Liver (tissue), 9 donors: ENCODE data around the gene CCL25. TPM values are rescaled to one million over a fixed set of nuclear protein-coding genes. Genes with fewer than 3 reads are reported as not detected.
"Not testable (repeated sequence)": the region's sequence is repeated elsewhere in the genome, so short reads cannot be mapped to it uniquely, and the experiment has no call there.

Source experiments
- DNase-seq: peaks from one replicate; pipeline ENCODE4 v3.0.0-alpha.2; 2017; ENCODE audit warnings: low spot score
- H3K27ac ChIP-seq, 2 donors: one replicate each; pipeline ENCODE4 v1.7.0; 2013; ENCODE audit warnings: inconsistent platforms in 2 of 2, low read length in 2 of 2, control low read depth in 1 of 2, low read depth in 1 of 2, mild to moderate bottlenecking in 1 of 2
- H3K27me3 ChIP-seq, 4 donors: one replicate each; pipeline versions ENCODE4 v1.6.1 to v1.7.0; 2013; ENCODE audit warnings: low read length in 3 of 4, inconsistent platforms in 1 of 4, mild to moderate bottlenecking in 1 of 4, moderate library complexity in 1 of 4; ENCODE audit not compliant: control insufficient read depth in 4 of 4, insufficient read depth in 4 of 4
- H3K36me3 ChIP-seq, 4 donors: one replicate each; pipeline versions ENCODE4 v1.6.1 to v1.7.0; 2013; ENCODE audit warnings: low read length in 3 of 4, mild to moderate bottlenecking in 3 of 4, low read depth in 1 of 4, moderate library complexity in 1 of 4; ENCODE audit not compliant: control insufficient read depth in 4 of 4, insufficient read depth in 3 of 4
- H3K4me1 ChIP-seq, 4 donors: one replicate each; pipeline versions ENCODE4 v1.6.1 to v1.7.0; 2013; ENCODE audit warnings: low read length in 3 of 4, mild to moderate bottlenecking in 3 of 4, moderate library complexity in 1 of 4; ENCODE audit not compliant: control insufficient read depth in 4 of 4, insufficient read depth in 4 of 4
- H3K4me3 ChIP-seq, 3 donors: one replicate each; pipeline versions ENCODE4 v1.6.1 to v1.7.0; 2013; ENCODE audit warnings: low read length in 3 of 3, control low read depth in 1 of 3, low read depth in 1 of 3, mild to moderate bottlenecking in 1 of 3
- H3K9ac ChIP-seq, 2 donors: one replicate each; pipeline ENCODE4 v1.7.0; 2013; ENCODE audit warnings: low read length in 2 of 2, mild to moderate bottlenecking in 2 of 2, moderate library complexity in 2 of 2, control low read depth in 1 of 2, low read depth in 1 of 2
- H3K9me3 ChIP-seq, 4 donors: one replicate each; pipeline versions ENCODE4 v1.6.1 to v1.7.0; 2013; ENCODE audit warnings: low read length in 3 of 4; ENCODE audit not compliant: control insufficient read depth in 4 of 4
- CTCF ChIP-seq: fragments of 150-350 bp; IDR thresholded peaks from 2 replicates; pipeline ENCODE4 v1.5.1; 2017; ENCODE audit warnings: improper control_type of control experiment, low read depth, low read length; ENCODE audit not compliant: missing input control
- EGR1 ChIP-seq, 2 donors: IDR thresholded peaks; 2 replicates each; pipeline ENCODE4 v1.6.1; 2016 to 2018; ENCODE audit warnings: antibody characterized with exemption in 2 of 2, low read depth in 2 of 2
- FOXA1 ChIP-seq: IDR thresholded peaks from 2 replicates; pipeline ENCODE4 v1.6.1; 2016; ENCODE audit warnings: antibody characterized with exemption
- FOXA2 ChIP-seq: IDR thresholded peaks from 2 replicates; pipeline ENCODE4 v1.6.1; 2016; ENCODE audit warnings: antibody characterized with exemption
- GABPA ChIP-seq, 2 donors: IDR thresholded peaks in 1 of 2; conservative IDR thresholded peaks in 1 of 2; 2 replicates each; pipeline ENCODE4 v1.6.1; 2016; ENCODE audit warnings: antibody characterized with exemption in 2 of 2, mild to moderate bottlenecking in 1 of 2, moderate library complexity in 1 of 2
- HNF4A ChIP-seq, 2 donors: conservative IDR thresholded peaks; 2 replicates each; pipeline ENCODE4 v1.6.1; 2016; ENCODE audit warnings: antibody characterized with exemption in 2 of 2, mild to moderate bottlenecking in 2 of 2
- JUND ChIP-seq, 2 donors: IDR thresholded peaks; 2 replicates each; pipeline ENCODE4 v1.6.1; 2016; ENCODE audit warnings: antibody characterized with exemption in 2 of 2
- NR2F2 ChIP-seq: IDR thresholded peaks from 2 replicates; pipeline ENCODE4 v1.6.1; 2016; ENCODE audit warnings: antibody characterized with exemption
- RAD21 ChIP-seq, 2 donors: IDR thresholded peaks; 2 replicates each; pipeline ENCODE4 v1.6.1; 2016; ENCODE audit warnings: antibody characterized with exemption in 2 of 2, mild to moderate bottlenecking in 2 of 2
- RXRA ChIP-seq, 2 donors: IDR thresholded peaks; 2 replicates each; pipeline ENCODE4 v1.6.1; 2017 to 2018; ENCODE audit warnings: antibody characterized with exemption in 2 of 2, mild to moderate bottlenecking in 1 of 2
- SP1 ChIP-seq: IDR thresholded peaks from 2 replicates; pipeline ENCODE4 v1.6.1; 2018; ENCODE audit warnings: antibody characterized with exemption, mild to moderate bottlenecking
- TAF1 ChIP-seq: conservative IDR thresholded peaks from 2 replicates; pipeline ENCODE4 v1.6.1; 2016; ENCODE audit warnings: antibody characterized with exemption, mild to moderate bottlenecking
- YY1 ChIP-seq: IDR thresholded peaks from 2 replicates; pipeline ENCODE4 v1.6.1; 2016; ENCODE audit warnings: antibody characterized with exemption, mild to moderate bottlenecking
- WGBS: extraction: QIAGEN DNeasy Blood & Tissue Kit; methylation state at CpG from one replicate; pipeline ENCODE4 v1.1.7; 2013; 5-methylcytosine and 5-hydroxymethylcytosine counted together
- polyA plus RNA-seq, 2 donors: library from polyadenylated mRNA; stranded (reverse) in 1 of 2; unstranded in 1 of 2; fragments of 200-250 nt in 1 of 2; fragments of >200 nt in 1 of 2; fragmentation: Nextera tagmentation in 1 of 2; extraction: Ambion mirVana in 1 of 2; gene quantifications; one replicate each; pipeline versions ENCODE4 v1.2.1 to v1.2.3, GENCODE V29; 2013 to 2015
- total RNA-seq, 2 donors: library from RNA; depleted of rRNA; stranded (reverse); fragments of >200 nt; gene quantifications; one replicate each; pipeline ENCODE4 v1.2.3, GENCODE V29; 2014
- TF ChIP-seq, protein P1 (sequence below): IDR thresholded peaks from 2 replicates; pipeline ENCODE4 v1.6.1; 2016; ENCODE audit warnings: antibody characterized with exemption, mild to moderate bottlenecking
- TF ChIP-seq, protein P2 (sequence below): IDR thresholded peaks from 2 replicates; pipeline ENCODE4 v1.6.1; 2016; ENCODE audit warnings: antibody characterized with exemption
- TF ChIP-seq, protein P3 (sequence below): IDR thresholded peaks from 2 replicates; pipeline ENCODE4 v1.6.1; 2016; ENCODE audit warnings: antibody characterized with exemption
- TF ChIP-seq, protein P4 (sequence below): IDR thresholded peaks from 2 replicates; pipeline ENCODE4 v1.6.1; 2016; ENCODE audit warnings: antibody characterized with exemption
- donor health status: healthy.
- donor health status: healthy.
- donor health status: healthy.
- donor health status: healthy.
- donor health status: healthy.

The CCL25 gene
- total and polyA plus RNA-seq, 4 donors, result not detected

DNA sequence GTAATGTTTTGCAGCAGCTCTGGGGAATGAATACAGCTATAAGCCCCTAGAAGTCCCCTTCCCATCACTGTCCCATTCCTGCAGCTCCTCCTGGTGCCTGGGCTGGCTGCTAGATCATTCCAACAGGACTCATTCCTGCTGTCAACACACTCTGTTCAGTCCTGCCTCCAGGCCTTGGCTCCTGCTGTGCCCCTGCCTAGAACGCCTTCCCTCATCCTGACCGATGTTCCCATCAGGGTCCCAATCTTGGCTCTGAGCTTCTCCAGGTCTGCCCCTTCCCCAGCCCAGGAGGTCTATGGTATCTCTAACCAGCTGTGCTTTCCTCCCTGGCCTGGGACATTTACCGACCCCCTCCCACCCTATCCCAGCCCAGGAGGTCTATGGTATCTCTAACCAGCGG, 48.8 kb downstream of the CCL25 start:
- Histone ChIP-seq H3K27me3 (no peaks in the 10 kb centered on the region), H3K4me3 (no peak overlapping the region), H3K4me1 (no peaks in the 10 kb centered on the region), H3K9me3 (peaks cover 0 to 2% (median 2%) of the 10 kb centered on the region in 4 donors), H3K9ac (no peak overlapping the region), H3K27ac (no peak overlapping the region), H3K36me3 (no peaks in the 10 kb centered on the region)
- no peak for DNase-seq
- TF ChIP-seq SP1 (no peak), TAF1 (no peak), HNF4A (conservative IDR thresholded peaks at IDR 0.05) (no peak), RAD21 (IDR thresholded peaks at IDR 0.05) (no peak)
- TF ChIP-seq, protein P1, sequence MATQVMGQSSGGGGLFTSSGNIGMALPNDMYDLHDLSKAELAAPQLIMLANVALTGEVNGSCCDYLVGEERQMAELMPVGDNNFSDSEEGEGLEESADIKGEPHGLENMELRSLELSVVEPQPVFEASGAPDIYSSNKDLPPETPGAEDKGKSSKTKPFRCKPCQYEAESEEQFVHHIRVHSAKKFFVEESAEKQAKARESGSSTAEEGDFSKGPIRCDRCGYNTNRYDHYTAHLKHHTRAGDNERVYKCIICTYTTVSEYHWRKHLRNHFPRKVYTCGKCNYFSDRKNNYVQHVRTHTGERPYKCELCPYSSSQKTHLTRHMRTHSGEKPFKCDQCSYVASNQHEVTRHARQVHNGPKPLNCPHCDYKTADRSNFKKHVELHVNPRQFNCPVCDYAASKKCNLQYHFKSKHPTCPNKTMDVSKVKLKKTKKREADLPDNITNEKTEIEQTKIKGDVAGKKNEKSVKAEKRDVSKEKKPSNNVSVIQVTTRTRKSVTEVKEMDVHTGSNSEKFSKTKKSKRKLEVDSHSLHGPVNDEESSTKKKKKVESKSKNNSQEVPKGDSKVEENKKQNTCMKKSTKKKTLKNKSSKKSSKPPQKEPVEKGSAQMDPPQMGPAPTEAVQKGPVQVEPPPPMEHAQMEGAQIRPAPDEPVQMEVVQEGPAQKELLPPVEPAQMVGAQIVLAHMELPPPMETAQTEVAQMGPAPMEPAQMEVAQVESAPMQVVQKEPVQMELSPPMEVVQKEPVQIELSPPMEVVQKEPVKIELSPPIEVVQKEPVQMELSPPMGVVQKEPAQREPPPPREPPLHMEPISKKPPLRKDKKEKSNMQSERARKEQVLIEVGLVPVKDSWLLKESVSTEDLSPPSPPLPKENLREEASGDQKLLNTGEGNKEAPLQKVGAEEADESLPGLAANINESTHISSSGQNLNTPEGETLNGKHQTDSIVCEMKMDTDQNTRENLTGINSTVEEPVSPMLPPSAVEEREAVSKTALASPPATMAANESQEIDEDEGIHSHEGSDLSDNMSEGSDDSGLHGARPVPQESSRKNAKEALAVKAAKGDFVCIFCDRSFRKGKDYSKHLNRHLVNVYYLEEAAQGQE, result no peak
- TF ChIP-seq, protein P2, sequence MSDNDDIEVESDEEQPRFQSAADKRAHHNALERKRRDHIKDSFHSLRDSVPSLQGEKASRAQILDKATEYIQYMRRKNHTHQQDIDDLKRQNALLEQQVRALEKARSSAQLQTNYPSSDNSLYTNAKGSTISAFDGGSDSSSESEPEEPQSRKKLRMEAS, result no peak
- TF ChIP-seq, protein P3, sequence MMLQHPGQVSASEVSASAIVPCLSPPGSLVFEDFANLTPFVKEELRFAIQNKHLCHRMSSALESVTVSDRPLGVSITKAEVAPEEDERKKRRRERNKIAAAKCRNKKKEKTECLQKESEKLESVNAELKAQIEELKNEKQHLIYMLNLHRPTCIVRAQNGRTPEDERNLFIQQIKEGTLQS, result no peak
- 94% methylated on average over 4 of the region's 4 CpGs for WGBS

DNA sequence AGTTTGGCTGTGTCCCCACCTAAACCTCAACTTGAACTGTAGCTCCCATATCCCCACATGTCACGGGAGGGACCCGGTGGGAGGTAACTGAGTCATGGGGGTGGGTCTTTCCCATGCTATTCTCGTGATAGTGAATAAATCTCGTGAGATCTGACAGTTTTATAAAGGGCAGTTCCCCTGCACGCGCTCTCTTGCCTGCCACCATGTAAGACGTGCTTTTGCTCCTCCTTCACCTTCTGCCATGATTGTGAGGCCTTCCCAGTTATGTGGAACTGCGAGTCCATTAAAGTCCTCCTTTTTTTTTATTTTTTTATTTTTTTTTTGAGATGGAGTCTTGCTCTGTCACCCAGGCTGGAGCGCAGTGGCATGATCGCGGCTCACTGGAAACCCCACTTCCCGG, 49.4 kb downstream of the CCL25 start:
- H3K4me1 ChIP-seq, H3K36me3 ChIP-seq, H3K27me3 ChIP-seq, H3K9me3 ChIP-seq, H3K27ac ChIP-seq, H3K9ac ChIP-seq, DNase-seq, H3K4me3 ChIP-seq: not testable (repeated sequence)
- WGBS, result 91% methylated on average over 12 of the region's 12 CpGs

DNA sequence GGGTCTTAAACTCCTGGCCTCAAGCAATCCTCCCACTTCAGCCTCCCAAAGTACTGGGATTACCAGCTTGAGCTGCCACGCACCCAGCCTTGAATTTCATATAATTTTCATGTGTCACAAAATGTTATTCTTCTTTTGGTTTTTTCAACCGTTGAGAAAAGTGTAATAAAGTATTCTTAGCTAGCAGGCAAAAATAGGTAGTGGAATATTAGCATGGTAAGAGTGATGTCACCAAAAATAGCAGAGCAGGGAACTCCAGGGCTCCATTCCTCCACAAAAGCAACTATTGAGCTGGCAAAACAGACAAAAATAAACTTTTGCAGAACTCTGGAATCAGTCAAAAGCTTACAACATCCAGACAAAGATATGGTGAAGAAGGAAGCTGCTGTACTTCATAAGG, 52.9 kb downstream of the CCL25 start:
- Histone ChIP-seq H3K4me3 (no peak overlapping the region), H3K36me3 (no peaks in the 10 kb centered on the region), H3K9ac (no peak overlapping the region), H3K27ac (no peak overlapping the region), H3K4me1 (no peaks in the 10 kb centered on the region), H3K27me3 (no peaks in the 10 kb centered on the region), H3K9me3 (no peaks in the 10 kb centered on the region)
- no peak for DNase-seq
- TF ChIP-seq NR2F2, result no peak
- 77% methylated on average over 2 of the region's 2 CpGs for WGBS

DNA sequence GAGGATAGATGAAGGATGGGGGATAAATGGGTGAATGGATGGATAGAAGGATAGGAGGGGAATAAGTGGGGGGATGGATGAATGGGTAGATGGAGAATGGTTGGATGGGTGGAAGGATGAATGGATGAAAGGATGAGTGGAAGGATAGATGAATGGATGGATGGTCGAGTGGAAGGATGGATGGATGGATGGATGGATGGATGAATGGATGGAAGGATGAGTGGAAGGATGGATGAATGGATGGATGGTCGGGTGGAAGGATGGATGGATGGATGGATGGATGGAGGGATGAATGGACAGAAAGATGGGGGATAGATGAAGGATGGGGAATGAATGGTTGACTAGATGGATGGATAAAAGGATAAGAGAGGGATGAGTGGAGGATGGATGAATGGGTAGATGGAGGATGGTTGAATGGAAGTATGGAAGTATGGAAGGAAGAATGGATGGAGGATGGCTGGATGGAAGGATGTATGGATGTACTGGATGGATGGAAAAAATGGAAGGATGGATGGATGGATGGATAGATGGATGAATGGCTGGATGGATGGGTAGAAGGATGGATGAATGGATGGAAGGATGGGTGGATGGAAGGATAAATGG, 54.8 kb downstream of the CCL25 start:
- Histone ChIP-seq H3K9ac (no peak overlapping the region), H3K4me3 (no peak overlapping the region), H3K36me3 (no peaks in the 10 kb centered on the region), H3K4me1 (no peaks in the 10 kb centered on the region), H3K27ac (no peak overlapping the region), H3K27me3 (no peaks in the 10 kb centered on the region), H3K9me3 (no peaks in the 10 kb centered on the region)
- DNase-seq, result no peak
- 75% methylated on average over 2 of the region's 2 CpGs for WGBS
- TF ChIP-seq EGR1 (IDR thresholded peaks at IDR 0.05; ENCODE audit: low read depth in 2 of 2) (no peak), FOXA2 (no peak), FOXA1 (no peak), SP1 (no peak), JUND (IDR thresholded peaks at IDR 0.05) (no peak), HNF4A (conservative IDR thresholded peaks at IDR 0.05) (no peak), GABPA (IDR thresholded peaks at IDR 0.05 in 1 of 2, conservative IDR thresholded peaks at IDR 0.05 in 1 of 2) (no peak), YY1 (no peak), CTCF (no peak), RXRA (IDR thresholded peaks at IDR 0.05) (no peak)
- TF ChIP-seq, protein P4, sequence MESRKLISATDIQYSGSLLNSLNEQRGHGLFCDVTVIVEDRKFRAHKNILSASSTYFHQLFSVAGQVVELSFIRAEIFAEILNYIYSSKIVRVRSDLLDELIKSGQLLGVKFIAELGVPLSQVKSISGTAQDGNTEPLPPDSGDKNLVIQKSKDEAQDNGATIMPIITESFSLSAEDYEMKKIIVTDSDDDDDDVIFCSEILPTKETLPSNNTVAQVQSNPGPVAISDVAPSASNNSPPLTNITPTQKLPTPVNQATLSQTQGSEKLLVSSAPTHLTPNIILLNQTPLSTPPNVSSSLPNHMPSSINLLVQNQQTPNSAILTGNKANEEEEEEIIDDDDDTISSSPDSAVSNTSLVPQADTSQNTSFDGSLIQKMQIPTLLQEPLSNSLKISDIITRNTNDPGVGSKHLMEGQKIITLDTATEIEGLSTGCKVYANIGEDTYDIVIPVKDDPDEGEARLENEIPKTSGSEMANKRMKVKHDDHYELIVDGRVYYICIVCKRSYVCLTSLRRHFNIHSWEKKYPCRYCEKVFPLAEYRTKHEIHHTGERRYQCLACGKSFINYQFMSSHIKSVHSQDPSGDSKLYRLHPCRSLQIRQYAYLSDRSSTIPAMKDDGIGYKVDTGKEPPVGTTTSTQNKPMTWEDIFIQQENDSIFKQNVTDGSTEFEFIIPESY, result no peak
